Activated CD8-positive, alpha-beta memory T cell treated with anti-CD3 and anti-CD28 coated beads, Interleukin-2, amount 50 U/mL, for 4 hours (primary cell): ENCODE results near the gene DNM2.
"Not testable (repeated sequence)": the region's sequence is repeated elsewhere in the genome, so short reads cannot be mapped to it uniquely, and the experiment has no call there.

Experiments
- DNase-seq: peaks from one replicate; pipeline ENCODE4 v3.0.0-alpha.2; 2020

The DNM2 gene

GRCh38 chr19:10819124-10820060 lies 101.5 kb downstream of the DNM2 start:
- DNase-seq: no peak

- no peak for DNase-seq
These were observed 102.3 kb downstream of the DNM2 start for GRCh38 chr19:10820173-10820572.

GRCh38 chr19:10823690-10824089 lies 105.8 kb downstream of the DNM2 start:
- no peak for DNase-seq

GRCh38 chr19:10826231-10826630 lies 108.4 kb downstream of the DNM2 start:
- DNase-seq: no peak

GRCh38 chr19:10826846-10827245 lies 109.0 kb downstream of the DNM2 start:
- DNase-seq: no peak

- DNase-seq: no peak
These were observed 111.3 kb downstream of the DNM2 start for GRCh38 chr19:10828981-10829821.

GRCh38 chr19:10829967-10830366 lies 112.1 kb downstream of the DNM2 start:
- DNase-seq: no peak

GRCh38 chr19:10830370-10830769 lies 112.5 kb downstream of the DNM2 start:
- no peak for DNase-seq

- no peak for DNase-seq
These were observed 113.3 kb downstream of the DNM2 start for GRCh38 chr19:10830931-10831779.

- DNase-seq: no peak
These were observed 114.4 kb downstream of the DNM2 start for GRCh38 chr19:10831987-10832938.

GRCh38 chr19:10832939-10833296 lies 115.0 kb downstream of the DNM2 start:
- no peak for DNase-seq

GRCh38 chr19:10835089-10835753 lies 117.3 kb downstream of the DNM2 start:
- DNase-seq: no peak

GRCh38 chr19:10835754-10836478 lies 118.0 kb downstream of the DNM2 start, which contains the start of gene TMED1:
Gene TMED1 (minus strand): TSS chr19:10836212. CDS start chr19:10836191, 21 bp downstream.
- DNase-seq: peak; percentile 90

- peak; percentile 74 for DNase-seq
These were observed 118.8 kb downstream of the DNM2 start for GRCh38 chr19:10836479-10837330.

- DNase-seq: not testable (repeated sequence)
These were observed 119.8 kb downstream of the DNM2 start for GRCh38 chr19:10837649-10838048.

GRCh38 chr19:10838377-10838776 lies 120.5 kb downstream of the DNM2 start:
- DNase-seq: no peak

GRCh38 chr19:10839114-10840050 lies 121.5 kb downstream of the DNM2 start:
- no peak for DNase-seq

- DNase-seq: no peak
These were observed 124.9 kb downstream of the DNM2 start for GRCh38 chr19:10842788-10843187.
